ENCODE data around the gene ZBTB25.
"Not testable (repeated sequence)": the region's sequence is repeated elsewhere in the genome, so short reads cannot be mapped to it uniquely, and the experiment has no call there.

Gene ZBTB25, protein sequence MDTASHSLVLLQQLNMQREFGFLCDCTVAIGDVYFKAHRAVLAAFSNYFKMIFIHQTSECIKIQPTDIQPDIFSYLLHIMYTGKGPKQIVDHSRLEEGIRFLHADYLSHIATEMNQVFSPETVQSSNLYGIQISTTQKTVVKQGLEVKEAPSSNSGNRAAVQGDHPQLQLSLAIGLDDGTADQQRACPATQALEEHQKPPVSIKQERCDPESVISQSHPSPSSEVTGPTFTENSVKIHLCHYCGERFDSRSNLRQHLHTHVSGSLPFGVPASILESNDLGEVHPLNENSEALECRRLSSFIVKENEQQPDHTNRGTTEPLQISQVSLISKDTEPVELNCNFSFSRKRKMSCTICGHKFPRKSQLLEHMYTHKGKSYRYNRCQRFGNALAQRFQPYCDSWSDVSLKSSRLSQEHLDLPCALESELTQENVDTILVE

GRCh38 chr14:64503434-64504309, at the start of gene ZBTB25:
Gene ZBTB25 (minus strand): TSS chr14:64503838. CDS start chr14:64490533, 13,305 bp downstream.
- peak; percentile 95 for DNase-seq (ENCODE audit: low read depth)

GRCh38 chr14:64550621-64551333, 47.1 kb upstream of the ZBTB25 start:
- DNase-seq (ENCODE audit: low read depth) = no peak

DNA sequence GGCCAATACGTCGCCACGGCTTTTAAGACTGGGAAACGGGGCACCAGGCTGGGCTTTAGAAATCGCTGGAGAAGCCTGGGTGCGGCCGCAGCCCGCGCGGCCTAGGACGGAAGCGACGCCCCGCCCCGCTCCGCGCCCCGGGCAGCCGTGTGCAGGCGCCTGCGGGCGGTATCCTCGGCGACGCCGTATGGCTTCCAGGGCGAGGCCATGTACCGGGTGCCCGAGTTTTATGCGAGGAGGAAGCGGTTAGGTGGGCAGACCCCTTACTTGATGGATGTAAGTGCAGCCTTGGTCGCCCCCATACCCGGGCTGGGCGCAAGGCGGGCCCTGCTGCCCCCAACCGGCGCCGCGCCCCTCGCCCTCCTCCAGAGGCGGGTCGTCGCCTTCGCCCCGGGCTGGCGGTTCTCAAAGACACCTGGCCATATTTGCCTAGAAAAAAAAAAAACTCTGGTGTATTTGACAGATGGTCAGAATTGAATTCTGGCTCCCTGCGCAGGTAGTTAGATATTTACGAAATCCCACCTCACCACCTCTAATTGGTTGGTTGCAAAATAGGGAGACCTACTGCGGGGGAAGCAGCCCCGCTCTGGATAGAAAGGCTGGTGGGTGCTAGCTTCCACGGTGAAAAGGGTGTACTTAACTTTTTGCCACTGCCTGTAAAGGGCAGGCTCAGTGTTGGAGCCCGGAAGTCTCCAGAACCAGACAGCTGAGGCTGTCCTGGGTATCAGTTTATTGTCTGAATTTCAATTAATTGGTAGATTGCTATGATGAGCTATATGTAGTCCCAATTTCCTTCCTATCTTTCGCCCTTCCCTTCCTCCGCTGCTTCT, 46.4 kb upstream of the ZBTB25 start, which contains the start of gene PPP1R36:
Gene PPP1R36 (plus strand): TSS at position 171 of the 830 bp plus-strand sequence. CDS start 37 bp downstream, at position 208.
- no peak for DNase-seq (ENCODE audit: low read depth)

GRCh38 chr14:64549016-64549415, 45.4 kb upstream of the ZBTB25 start:
- DNase-seq (ENCODE audit: low read depth) = no peak

- no peak for DNase-seq (ENCODE audit: low read depth)
These were observed 41.1 kb upstream of the ZBTB25 start for GRCh38 chr14:64544607-64545312.

DNA sequence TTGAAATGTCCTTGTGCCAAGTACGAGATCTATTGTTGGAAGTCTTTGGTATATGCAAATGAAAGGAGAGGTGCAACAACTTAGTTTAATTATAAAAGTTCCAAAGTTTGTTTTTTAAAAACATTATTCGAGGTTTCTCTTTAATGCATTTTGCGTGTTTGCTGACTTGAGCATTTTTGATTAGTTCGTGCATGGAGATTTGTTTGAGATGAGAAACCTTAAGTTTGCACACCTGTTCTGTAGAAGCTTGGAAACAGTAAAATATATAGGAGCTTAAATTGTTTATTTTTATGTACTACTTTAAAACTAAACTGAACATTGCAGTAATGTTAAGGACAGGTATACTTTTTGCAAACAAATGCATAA, 39.2 kb upstream of the ZBTB25 start:
- DNase-seq (ENCODE audit: low read depth) = no peak

DNA sequence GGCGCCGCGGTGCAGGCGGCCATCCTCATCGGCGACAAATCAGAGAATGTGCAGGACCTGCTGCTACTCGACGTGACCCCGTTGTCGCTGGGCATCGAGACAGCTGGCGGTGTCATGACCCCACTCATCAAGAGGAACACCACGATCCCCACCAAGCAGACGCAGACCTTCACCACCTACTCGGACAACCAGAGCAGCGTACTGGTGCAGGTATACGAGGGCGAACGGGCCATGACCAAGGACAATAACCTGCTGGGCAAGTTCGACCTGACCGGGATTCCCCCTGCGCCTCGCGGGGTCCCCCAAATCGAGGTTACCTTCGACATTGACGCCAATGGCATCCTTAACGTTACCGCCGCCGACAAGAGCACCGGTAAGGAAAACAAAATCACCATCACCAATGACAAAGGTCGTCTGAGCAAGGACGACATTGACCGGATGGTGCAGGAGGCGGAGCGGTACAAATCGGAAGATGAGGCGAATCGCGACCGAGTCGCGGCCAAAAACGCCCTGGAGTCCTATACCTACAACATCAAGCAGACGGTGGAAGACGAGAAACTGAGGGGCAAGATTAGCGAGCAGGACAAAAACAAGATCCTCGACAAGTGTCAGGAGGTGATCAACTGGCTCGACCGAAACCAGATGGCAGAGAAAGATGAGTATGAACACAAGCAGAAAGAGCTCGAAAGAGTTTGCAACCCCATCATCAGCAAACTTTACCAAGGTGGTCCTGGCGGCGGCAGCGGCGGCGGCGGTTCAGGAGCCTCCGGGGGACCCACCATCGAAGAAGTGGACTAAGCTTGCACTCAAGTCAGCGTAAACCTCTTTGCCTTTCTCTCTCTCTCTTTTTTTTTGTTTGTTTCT, 38.6 kb upstream of the ZBTB25 start:
- DNase-seq (ENCODE audit: low read depth) = no peak

- no peak for DNase-seq (ENCODE audit: low read depth)
These were observed 37.8 kb upstream of the ZBTB25 start for GRCh38 chr14:64541261-64541971.

- peak; percentile 92 for DNase-seq (ENCODE audit: low read depth)
These were observed 36.9 kb upstream of the ZBTB25 start, which contains the start of gene HSPA2 for GRCh38 chr14:64540208-64541202. Gene HSPA2 (plus strand): TSS chr14:64540741. CDS start chr14:64540850, 109 bp downstream.

- DNase-seq (ENCODE audit: low read depth) = no peak
These were observed 33.0 kb upstream of the ZBTB25 start for GRCh38 chr14:64536488-64537245.

DNA sequence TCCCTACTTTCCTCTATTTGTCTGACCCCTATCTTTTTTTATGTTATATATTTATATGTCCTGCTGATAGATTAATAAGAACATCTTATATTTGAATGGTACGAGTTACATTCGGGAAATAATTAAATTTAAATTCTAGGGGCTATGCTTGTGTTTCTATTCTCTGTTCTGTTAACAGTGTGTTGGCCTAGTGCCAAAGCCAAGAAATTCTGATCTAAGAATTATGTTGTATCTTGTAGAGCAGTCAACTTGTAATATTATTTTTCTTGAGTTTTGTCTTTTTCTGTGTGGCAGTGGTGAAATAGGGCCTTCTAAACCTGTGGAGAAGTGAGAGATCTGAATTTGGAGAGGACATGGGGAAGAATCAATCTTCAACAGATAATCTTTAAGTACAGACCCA, 27.9 kb upstream of the ZBTB25 start:
- DNase-seq (ENCODE audit: low read depth) = no peak

DNA sequence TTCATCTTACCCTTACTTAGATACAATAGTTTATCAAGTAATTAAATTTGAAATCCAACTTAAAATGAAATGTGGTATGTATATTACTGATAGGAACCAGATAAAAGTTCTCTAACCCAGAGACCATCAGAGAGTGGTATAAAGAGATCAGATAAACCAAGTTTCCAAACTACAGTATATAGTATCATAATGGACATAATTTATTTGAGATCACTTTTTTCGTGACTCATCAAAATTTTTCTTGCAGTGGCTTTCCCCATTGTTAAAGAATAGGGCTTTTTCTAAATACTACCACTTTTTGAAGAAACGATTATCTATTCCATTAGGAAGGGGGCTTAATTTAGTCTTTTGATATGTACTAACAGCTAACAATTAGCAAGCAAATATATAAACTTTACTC, 21.7 kb upstream of the ZBTB25 start:
- no peak for DNase-seq (ENCODE audit: low read depth)

GRCh38 chr14:64522591-64523355, 19.1 kb upstream of the ZBTB25 start:
- no peak for DNase-seq (ENCODE audit: low read depth)

- no peak for DNase-seq (ENCODE audit: low read depth)
These were observed 17.1 kb upstream of the ZBTB25 start for GRCh38 chr14:64520699-64521098.

GRCh38 chr14:64518229-64518628, 14.6 kb upstream of the ZBTB25 start:
- no peak for DNase-seq (ENCODE audit: low read depth)

GRCh38 chr14:64517667-64518066, 14.0 kb upstream of the ZBTB25 start:
- DNase-seq (ENCODE audit: low read depth) = not testable (repeated sequence)
